Endothelial cell (in vitro differentiated cells): Measurements from ENCODE around the gene MSANTD7. TPM values are rescaled to one million over a fixed set of nuclear protein-coding genes. Genes with fewer than 3 reads are reported as not detected.

ENCODE experiments used
- DNase-seq: peaks from one replicate; pipeline ENCODE4 v3.0.0; 2021; ENCODE audit warnings: low spot score
- H3K27ac Mint-ChIP-seq: one replicate; pipeline ENCODE4 v1.8.0; 2021; ENCODE audit warnings: mixed read lengths, inconsistent platforms; ENCODE audit not compliant: unreplicated experiment
- H3K27me3 Mint-ChIP-seq: one replicate; pipeline ENCODE4 v1.8.0; 2021; ENCODE audit warnings: mild to moderate bottlenecking, moderate library complexity, mixed read lengths, inconsistent platforms; ENCODE audit not compliant: unreplicated experiment
- H3K36me3 Mint-ChIP-seq: one replicate; pipeline ENCODE4 v1.8.0; 2021; ENCODE audit warnings: mild to moderate bottlenecking, low read depth, mixed read lengths, inconsistent platforms; ENCODE audit not compliant: unreplicated experiment
- H3K4me1 Mint-ChIP-seq: one replicate; pipeline ENCODE4 v1.8.0; 2021; ENCODE audit warnings: mild to moderate bottlenecking, mixed read lengths, inconsistent platforms; ENCODE audit not compliant: unreplicated experiment
- H3K4me3 Mint-ChIP-seq: one replicate; pipeline ENCODE4 v1.8.0; 2021; ENCODE audit warnings: mild to moderate bottlenecking, mixed read lengths, inconsistent platforms; ENCODE audit not compliant: unreplicated experiment
- H3K9me3 Mint-ChIP-seq: one replicate; pipeline ENCODE4 v1.8.0; 2021; ENCODE audit warnings: mixed read lengths, inconsistent platforms; ENCODE audit not compliant: unreplicated experiment
- CTCF ChIP-seq: fragments of 200-600 bp; sonication (generic); IDR thresholded peaks from one replicate; pipeline ENCODE4 v1.5.0; 2021; ENCODE audit warnings: antibody characterized with exemption; ENCODE audit not compliant: unreplicated experiment
- total RNA-seq: library from RNA; stranded (reverse); fragmentation: NEBNext Ultra II Directional; extraction: Animal tissue kit (Norgen Biotek cat#: 25700); gene quantifications from one replicate; pipeline ENCODE4 v1.2.1, GENCODE V29; 2021; ENCODE audit not compliant: unreplicated experiment

Gene MSANTD7
- total RNA-seq, 1 donor from 2014 or later = 17.9 TPM

GRCh38 chr10:14852236-14852635, 14.1 kb downstream of the MSANTD7 start:
- no peaks in the 10 kb centered on the region for H3K4me1 Mint-ChIP-seq
- no peak for DNase-seq
- no peaks in the 10 kb centered on the region for H3K27me3 Mint-ChIP-seq
- no peak for TF ChIP-seq CTCF
- H3K4me3 Mint-ChIP-seq = no peak overlapping the region
- H3K27ac Mint-ChIP-seq = no peak overlapping the region
- H3K36me3 Mint-ChIP-seq = no peaks in the 10 kb centered on the region
- H3K9me3 Mint-ChIP-seq = no peaks in the 10 kb centered on the region

- DNase-seq = no peak
- no peak overlapping the region for H3K4me3 Mint-ChIP-seq
- H3K4me1 Mint-ChIP-seq = no peaks in the 10 kb centered on the region
- no peaks in the 10 kb centered on the region for H3K27me3 Mint-ChIP-seq
- peaks cover 12% of the 10 kb centered on the region for H3K36me3 Mint-ChIP-seq
- TF ChIP-seq CTCF = no peak
- no peak overlapping the region for H3K27ac Mint-ChIP-seq
- no peaks in the 10 kb centered on the region for H3K9me3 Mint-ChIP-seq
Measured at GRCh38 chr10:14855453-14855852, 17.3 kb downstream of the MSANTD7 start.

- no peak for DNase-seq
- Mint-ChIP-seq H3K4me1 (no peaks in the 10 kb centered on the region), H3K27ac (no peak overlapping the region), H3K9me3 (no peaks in the 10 kb centered on the region), H3K4me3 (no peak overlapping the region), H3K36me3 (peaks cover 20% of the 10 kb centered on the region), H3K27me3 (no peaks in the 10 kb centered on the region)
- TF ChIP-seq CTCF = no peak
Measured at GRCh38 chr10:14858338-14858960, 20.3 kb downstream of the MSANTD7 start.

GRCh38 chr10:14859043-14859442, 20.9 kb downstream of the MSANTD7 start:
- H3K4me1 Mint-ChIP-seq = no peaks in the 10 kb centered on the region
- H3K27me3 Mint-ChIP-seq = peaks cover 2% of the 10 kb centered on the region
- no peak for DNase-seq
- H3K9me3 Mint-ChIP-seq = no peaks in the 10 kb centered on the region
- TF ChIP-seq CTCF = no peak
- no peak overlapping the region for H3K27ac Mint-ChIP-seq
- no peak overlapping the region for H3K4me3 Mint-ChIP-seq
- peaks cover 22% of the 10 kb centered on the region for H3K36me3 Mint-ChIP-seq

- no peak for DNase-seq
Measured at GRCh38 chr10:14859775-14860174, 21.7 kb downstream of the MSANTD7 start.

More at GRCh38 chr10:14859775-14860174, 21.7 kb downstream of the MSANTD7 start:
- Mint-ChIP-seq H3K4me3 (no peak overlapping the region), H3K36me3 (peaks cover 22% of the 10 kb centered on the region), H3K27me3 (peaks cover 2% of the 10 kb centered on the region), H3K4me1 (no peaks in the 10 kb centered on the region), H3K27ac (no peak overlapping the region), H3K9me3 (no peaks in the 10 kb centered on the region)
- no peak for TF ChIP-seq CTCF
